Glomerular endothelial cell (primary cell): ENCODE measurements around the gene DCAF8. TPM values are rescaled to one million over a fixed set of nuclear protein-coding genes. Genes with fewer than 3 reads are reported as not detected.
A peak's percentile ranks its signal among the peaks of the same experiment; 100 is the strongest.
"Not testable (repeated sequence)": the region's sequence is repeated elsewhere in the genome, so short reads cannot be mapped to it uniquely, and the experiment has no call there.

Source experiments
- DNase-seq: peaks from one replicate; pipeline ENCODE4 v3.0.0-alpha.2; 2011; ENCODE audit warnings: low read depth, low spot score; ENCODE audit errors: extremely low read depth
- total RNA-seq: library from RNA; depleted of rRNA; stranded (reverse); fragments of >200 nt; gene quantifications from 2 replicates; pipeline ENCODE4 v1.2.3, GENCODE V29; 2015

DCAF8 gene
- 59.4 and 84.9 TPM in 2 replicates for total RNA-seq

DNA sequence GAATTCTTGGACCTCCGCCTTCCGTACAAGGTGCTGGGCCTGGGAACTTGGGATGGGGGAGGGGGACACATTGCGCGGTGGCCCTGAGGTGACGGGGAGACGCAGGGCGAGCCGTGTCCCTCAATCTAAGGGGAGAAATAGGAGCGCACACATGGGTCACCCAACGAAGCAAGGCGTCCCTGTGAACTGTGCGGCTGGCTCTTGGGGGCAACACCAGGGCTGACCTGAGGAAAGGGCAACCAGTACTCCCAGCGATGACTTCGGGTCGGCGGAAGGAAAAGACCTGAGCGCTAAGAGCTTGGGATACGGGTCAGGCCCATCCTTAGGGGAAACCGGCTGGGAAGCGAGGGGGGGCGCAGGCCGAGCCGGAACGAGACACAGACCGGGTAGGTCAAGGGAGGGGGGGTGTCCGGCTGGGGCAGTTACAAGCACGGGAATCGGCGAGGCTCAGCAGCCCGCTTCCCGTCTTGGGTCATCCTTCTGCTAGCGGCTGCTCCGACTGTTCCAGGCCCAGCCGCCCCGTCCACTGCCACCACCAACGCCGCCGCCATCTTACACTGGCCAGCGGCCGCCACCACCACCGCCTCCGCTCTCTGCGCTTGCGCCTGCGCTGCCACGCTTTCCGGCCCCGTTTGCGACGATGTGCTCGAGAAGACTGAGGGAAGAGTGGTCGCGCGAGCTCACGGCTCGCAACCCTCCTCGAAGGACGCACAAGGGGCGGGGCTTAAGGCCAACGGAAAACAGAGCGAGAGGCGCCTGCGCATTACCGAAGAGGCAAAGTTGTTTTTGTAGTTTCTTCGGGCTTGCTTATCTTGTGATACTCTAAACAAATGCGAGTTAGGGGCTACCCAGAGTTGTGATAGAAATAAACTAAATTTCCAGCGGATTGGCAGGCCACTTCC lies at the start of gene DCAF8:
Gene DCAF8 (minus strand): TSS at position 657 of the 902 bp plus-strand sequence. CDS start 18,541 bp downstream, outside the sequence.
- peak; percentile 81 for DNase-seq

DNA sequence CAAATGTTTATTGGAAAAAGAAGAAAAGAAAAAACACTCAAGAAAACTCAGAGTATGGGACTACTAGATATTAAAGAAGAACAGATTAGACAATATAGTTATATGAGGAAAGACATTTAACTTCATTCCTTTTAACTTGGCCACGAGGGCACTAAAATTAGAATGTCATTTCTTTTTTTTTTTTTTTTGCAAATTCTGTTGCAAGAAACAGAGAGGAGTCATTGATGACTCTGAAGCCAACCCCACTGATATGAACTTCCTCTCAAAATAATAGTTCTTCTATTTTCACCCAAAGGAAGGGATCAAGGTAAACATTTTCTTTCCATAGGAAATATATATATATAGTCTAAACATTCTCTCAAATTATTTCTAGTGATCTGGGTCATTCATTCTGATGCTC lies 47.2 kb upstream of the DCAF8 start:
- no peak for DNase-seq

DNA sequence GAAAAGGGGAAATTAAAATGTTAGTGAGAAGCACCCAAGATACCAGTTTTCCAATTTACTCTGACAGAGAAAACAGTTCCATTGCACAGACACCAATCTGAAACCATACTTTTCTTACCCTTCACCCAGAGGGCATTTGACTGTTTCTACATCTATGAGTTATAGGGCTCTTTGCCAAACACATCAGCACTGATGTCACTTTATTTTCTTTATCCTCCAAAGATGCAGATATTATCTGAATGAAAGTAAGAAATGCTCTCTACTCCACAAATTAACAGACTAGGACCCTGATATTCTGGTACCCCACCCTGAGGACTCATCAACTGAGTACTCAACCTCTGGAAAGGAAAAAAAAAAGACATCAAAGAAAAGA lies 46.8 kb upstream of the DCAF8 start:
- DNase-seq: no peak

DNA sequence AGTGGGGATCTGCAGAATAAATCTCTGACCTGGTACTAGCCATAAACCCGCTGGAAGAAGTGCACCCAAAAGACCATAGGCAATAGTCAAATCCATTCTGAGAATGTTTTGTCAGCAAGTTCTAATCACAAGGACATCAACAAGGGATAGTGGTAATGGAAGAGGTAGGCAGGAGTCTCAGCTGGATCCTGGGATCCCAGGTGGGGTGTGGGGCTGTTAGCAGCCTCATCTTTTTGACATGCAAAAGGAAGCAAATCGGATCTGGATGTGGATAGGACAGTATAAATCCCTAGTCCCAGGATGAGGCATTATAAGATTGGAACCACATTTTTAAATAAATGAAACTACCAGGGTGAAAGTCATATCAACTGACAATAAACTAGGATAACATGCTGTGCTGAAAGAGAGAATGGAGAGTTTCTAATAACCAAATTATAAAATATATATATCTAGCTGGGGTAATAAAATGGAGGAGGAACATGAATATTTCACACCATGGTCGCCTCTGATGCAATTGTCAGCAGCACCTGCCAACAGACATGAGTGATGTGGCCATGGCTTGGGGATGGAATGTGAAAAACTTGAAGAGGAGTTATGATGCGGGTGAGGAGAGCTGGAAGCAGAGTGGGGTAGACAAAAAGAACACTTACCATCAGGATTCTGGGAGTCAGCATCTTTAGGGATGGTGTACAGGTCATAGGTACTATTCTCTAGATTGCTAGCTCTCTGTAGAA lies 46.3 kb upstream of the DCAF8 start:
- no peak for DNase-seq

DNA sequence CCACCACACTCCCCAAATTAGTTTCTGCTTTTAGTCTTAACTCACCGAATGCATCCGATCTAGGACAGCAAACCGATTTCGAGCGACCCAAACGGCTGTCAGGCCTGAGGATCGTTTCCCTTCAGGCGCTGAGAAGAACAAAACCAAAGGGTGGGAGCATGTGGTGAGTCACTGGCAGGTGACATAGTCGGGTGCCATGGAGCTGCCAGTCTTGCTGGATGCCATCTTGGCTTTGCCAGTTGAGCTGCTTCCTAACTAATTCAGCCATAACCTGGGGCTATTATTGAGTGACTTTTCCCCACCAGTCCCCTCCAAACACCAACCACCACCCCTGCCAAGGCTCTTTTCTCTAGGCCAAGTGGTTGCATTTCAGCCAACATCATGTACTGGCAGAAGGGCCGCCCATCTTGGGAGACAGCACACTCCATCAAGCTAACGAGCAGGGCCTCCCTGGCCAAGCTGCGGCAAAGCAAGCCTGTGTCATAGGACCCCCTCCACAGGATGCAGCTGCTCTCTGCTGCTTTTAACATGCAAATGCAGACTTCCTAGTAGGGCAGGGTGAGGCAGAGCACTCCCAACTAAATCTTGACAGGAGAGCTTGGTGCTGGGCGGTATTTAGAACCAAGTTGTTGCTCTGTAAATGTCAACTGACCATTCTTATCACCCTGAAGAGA lies 44.9 kb upstream of the DCAF8 start:
- DNase-seq: no peak

DNA sequence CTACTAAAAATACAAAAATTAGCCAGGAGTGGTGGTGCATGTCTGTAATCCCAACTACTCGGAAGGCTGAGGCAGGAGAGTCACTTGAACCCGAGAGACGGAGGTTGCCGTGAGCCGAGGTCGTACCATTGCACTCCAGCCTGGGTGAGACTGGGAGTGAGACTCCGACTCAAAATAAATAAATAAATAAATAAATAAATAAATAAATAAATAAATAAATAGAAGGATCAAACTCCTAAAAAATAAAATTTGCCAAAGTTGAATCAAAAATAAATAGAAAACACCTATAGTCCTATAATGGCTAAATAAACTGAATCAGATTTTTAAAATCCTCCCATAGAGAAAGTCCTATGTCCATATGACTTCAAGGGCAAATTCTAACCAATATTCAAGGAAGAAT lies 37.8 kb upstream of the DCAF8 start:
- DNase-seq: no peak

DNA sequence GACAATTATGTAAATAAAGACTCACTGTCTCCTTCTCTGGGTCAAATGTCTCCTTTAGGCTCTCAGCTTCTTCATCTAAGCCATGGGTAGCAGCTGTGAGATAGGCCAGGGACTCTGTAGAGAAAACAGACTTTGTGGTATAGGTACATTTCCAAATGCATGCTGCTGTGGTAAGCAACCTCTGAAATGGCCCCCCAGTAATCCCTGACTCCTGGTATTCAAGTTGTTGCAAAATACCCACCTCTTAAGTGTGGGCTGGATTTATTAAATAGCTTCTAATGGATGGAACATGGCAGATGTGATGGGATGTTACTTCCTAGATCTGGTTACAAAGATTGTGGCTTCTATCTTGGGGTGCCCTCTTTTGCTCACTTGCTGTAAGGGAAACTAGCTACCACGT lies 33.7 kb upstream of the DCAF8 start:
- no peak for DNase-seq

DNA sequence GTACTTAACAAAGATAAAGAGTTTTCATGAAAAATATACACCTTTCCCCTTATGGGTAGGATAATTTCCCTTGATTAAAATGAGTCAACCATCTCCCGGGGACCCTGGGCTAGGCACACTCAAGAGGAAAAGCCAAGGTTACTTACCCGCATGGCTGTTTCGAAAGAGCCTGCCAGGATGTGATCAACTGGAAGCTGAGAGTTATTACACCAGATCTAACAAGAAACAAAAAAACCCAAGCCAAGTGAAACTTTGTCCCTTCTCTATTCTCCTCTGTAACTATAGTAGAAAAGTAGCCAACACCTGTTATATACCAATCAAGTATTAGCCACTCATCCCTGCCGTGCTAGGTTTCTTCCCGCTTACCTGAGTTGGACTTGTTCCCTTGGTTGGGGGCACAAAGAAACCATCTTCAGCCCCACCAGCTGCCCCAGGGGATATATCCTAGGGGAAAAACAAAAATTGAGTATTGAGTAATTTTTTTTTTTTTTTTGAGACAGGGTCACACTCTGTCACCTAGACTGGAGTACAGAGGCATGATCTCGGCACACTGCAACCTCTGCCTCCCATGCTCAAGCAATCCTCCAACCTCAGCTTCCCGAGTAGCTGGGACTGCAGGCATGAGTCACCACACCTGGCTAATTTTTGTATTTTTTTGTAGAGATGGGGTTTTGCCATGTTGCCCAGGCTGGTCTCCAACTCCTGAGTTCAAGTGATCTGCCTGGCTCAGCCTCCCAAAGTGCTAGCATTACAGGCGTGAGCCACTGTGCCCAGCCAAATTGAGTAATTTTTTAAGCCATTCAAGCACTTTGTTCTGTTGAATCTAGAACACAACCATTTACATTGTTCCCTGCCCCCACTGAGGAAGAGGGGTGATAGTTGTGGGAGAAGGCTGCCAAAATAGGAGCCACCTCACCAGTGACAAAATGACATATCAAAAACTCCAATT lies 30.9 kb upstream of the DCAF8 start:
- DNase-seq: no peak

DNA sequence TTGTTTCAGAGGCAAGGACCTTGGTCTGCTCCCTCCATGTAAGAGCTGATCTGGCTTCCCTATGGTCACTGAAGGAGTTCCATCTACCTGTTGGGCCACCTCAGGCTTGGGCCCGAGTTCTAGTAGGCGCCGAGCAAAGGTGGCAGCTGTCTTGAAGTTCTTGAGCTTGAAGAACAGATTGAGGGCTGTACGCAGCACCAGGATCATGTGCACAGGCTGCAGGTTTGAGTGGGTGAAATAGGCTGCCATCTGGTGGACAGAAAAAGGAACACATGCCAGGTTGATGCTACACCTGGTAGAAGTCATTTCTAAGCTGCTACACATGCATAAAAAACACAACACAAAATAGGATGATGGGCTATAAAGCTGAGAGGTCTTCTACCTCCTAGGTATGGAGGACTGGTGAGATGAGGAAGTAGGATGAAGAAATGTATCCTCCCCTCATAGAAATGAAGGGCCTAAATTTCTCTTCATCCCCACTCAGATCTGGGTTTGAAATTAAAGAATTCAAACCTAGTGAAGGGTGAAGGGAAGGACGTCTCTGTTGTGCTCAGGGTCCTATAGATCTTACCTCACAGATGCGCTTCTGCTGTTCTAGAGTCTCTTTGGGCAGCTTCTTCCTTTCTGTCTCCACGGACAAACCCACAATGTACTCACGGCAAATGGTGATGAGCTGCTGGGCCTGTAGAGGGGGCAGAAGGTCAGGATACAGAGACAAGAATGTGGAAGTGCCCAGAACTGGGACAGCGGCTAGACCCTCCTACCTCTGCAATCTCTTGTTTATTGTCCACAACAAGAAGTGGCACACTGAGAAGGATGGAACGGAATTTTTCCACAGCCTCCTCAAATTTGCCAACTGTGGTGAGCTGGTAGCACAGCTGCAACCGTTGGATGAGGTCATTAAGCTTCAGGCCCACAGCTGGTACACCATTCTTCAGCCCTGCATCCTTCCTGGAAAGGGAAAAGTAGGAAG lies 29.2 kb upstream of the DCAF8 start:
- peak; percentile 29 for DNase-seq

DNA sequence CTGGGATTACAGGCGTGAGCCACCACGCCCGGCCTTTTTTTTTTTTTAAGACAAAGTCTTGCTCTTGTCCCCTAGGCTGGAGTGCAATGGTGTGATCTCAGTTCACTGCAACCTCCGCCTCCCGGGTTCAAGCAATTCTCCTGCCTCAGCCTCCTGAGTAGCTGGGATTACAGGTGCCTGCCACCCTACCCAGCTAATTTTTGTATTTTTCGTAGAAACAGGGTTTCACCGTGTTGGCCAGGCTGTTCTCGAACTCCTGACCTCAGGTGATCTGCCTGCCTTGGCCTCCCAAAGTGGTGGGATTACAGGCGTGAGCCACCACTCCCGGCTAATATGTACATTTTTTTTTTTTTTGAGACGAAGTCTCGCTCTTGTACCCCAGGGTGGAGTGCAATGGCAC lies 25.4 kb upstream of the DCAF8 start:
- DNase-seq: not testable (repeated sequence)

DNA sequence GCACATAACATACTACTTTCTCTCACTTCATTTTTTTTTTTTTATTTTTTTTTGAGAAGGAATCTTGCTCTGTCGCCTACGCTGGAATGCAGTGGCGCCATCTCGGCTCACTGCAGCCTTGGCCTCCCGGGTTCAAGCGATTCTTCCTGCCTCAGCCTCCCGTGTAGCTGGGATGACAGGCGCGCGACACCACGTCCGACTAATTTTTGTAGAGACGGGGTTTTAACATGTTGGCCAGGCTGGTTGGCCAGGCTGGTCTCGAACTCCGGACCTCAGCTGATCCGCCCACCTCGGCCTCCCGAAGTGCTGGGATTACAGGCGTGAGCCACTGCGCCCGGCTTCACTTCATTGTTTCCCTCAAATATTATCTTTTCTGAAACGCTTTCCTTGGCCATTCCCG lies 23.2 kb upstream of the DCAF8 start:
- no peak for DNase-seq

DNA sequence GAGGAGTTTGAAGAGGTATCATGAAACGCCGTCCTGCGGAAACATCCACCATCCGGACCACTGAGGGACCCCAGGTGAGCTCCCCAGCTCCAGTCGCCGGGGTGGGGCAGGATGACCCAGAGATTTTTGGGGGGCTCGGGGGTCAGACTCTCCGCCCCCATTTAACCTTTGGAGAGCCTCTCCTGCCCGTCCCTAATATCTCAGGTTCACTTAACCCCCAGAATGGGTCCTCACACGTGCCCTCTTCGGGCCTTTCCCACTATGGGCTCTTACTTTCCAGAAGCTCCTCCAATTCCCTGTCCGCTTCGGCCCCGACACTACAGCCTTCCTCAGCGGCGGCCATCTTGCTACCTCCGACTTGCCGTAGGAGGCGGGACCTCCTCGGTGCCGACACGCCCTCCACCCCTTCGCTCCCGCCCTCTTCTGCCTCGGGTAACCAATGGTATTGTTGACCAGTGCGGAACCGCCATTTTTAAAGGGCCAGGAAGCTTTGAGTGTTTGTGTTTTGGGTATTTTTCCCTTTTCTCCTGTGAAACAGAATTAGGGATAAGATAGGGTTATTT lies 22.5 kb upstream of the DCAF8 start, which contains the start of gene PEX19:
Gene PEX19 (minus strand): TSS at position 352 of the 563 bp plus-strand sequence. CDS start 9 bp downstream, at position 343.
- DNase-seq: peak; percentile 69

DNA sequence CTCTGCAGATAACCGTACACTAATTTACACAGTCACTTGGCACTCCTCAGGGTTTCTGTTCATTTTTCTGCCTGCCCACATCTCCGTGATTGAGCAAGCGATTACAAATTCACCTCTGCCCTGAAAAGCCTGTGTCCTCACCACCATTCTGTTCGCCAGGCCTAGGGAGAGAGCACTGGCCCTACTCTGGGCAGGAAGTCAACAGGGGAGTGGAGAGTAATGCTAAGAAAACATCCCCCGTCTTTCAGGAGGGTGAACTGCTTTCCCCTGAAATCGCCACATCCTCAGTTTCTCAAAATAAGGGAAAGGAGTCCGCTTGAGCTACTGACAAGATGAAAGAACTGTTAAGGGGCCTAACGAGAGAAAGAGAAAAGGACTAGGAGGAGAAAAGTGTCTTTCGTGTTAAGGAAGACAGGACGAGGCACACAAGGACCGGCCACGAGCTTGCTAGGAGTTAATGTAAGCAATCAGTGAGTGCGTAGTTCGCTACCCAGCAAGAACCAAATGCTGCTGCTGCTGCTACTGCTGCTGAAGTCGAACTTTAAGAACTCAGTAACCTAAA lies 22.0 kb upstream of the DCAF8 start:
- no peak for DNase-seq

DNA sequence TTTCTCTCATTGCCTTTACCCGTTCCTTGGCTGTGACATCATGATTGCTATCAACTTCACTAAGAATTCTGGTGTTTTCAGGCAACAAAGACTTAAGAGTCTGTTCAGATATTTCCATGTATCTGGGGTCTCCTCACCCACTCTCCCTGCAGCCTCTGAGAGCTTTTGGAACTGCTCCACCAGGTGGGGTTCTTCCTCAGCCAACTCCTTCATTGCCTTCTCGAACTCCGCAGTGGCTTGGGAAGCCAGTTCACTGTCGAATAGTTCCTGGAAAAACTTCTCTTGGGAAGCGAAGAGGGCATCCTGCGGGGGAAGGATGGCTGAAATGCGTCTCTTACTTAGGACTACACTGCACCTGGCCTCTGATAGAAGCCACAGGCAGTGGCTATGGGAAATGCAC lies 20.5 kb upstream of the DCAF8 start:
- no peak for DNase-seq

DNA sequence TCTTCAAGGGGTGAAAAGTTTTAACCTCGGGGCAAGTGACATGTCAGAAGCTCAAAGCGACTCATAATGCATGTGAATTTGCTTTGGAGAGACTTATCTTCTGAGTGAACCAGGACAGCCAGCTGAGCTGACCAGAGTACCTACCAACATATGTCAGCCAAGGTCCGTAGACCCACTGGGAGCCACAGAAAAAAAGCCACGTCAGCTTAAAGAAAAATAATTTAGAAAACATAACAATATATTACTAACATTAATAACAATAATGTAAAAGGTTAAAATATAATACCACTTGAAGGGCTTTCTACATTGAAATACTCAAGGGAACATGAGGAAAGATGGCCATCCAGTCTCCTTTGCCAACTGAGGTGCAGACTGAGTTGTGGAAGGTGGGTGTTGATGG lies 15.6 kb upstream of the DCAF8 start:
- DNase-seq: no peak

DNA sequence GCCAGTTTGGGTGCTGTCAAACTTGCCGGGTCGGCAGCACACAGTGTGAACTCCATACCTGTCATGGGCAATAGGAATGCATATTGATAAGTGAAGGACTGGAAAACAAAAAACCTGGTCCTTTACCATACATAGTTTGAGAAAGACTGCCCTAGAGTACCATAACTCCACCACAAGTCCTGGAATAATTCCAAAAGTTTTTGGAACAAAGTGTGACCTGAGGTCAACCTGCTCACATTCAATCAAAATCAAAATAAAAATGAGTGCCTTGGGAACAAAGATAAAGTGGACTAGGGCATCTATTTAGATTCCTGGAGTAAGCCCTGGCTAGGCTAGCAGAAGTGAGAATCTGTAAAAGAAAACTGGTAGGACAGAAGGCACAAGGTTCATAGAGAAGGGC lies 15.0 kb upstream of the DCAF8 start:
- DNase-seq: no peak

DNA sequence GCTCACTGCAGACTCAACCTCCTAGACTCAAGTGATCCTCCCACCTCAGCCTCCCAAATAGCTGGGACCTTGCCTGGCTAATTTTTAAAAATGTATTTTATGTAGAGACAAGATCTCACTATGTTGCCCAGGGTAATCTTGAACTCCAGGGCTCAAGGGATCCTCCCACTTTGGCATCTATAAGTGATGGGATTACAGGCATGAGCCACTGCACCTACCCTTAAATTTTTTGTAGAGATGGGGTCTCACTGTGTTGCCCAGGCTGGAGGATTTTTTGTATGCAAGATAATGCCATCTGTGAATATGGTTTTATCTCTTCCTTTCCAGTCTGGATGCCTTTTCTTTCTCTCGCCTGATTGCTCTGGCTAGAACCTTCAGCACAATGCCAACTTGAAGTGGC lies 8.7 kb upstream of the DCAF8 start:
- no peak for DNase-seq

DNA sequence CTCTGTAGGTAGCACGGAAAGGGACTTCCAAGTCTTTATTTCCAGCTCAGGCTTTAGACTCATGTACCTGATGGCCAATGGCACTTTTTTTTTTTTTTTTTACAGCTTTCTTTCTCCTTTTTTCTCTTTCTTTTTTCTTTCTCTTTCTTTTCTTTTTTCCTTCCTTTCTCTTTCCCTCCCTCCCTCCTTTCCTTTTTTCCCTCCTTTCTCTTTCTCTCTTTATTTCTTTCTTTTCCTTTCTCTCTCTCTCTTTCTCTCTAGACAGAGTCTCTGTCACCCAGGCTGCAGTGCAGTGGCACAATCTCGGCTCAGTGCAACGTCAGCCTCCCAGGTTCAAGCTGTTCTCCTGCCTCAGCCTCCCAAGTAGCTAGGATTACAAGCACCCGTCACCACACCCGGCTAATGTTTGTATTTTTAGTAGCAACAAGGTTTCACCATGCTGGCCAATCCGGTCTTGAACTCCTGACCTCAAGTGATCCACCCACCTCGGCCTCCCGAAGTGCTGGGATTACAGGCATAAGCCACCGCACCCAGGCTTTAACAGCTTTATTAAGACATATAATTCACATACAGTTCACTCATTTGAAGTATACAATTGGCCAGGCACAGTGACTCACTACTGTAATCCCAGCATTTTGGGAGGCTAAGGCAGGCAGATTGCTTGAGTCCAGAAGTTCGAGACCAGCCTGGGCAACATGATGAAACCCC lies 5.1 kb upstream of the DCAF8 start:
- no peak for DNase-seq
